Heart right ventricle (tissue), 16 donors: ENCODE data around the gene CYP27B1. TPM values are rescaled to one million over a fixed set of nuclear protein-coding genes. Genes with fewer than 3 reads are reported as not detected.
"Not testable (repeated sequence)": the region's sequence is repeated elsewhere in the genome, so short reads cannot be mapped to it uniquely, and the experiment has no call there.

ENCODE experiments used
- ATAC-seq, 8 donors: fragments of 200-7000 bp; cut with Tn5 transposase; one replicate each; pipeline ENCODE4 v1.9.1; 2020; ENCODE audit warnings: mild to moderate bottlenecking in 8 of 8, moderate library complexity in 8 of 8, moderate number of reproducible peaks in 1 of 8
- DNase-seq, 2 donors: peaks; one replicate each; pipeline ENCODE4 v3.0.0-alpha.2; 2020
- H3K27ac ChIP-seq, 10 donors: fragments of 200-600 bp; sonication (generic) in 2 of 10; one replicate each; pipeline versions ENCODE4 v1.5.0 to v1.8.0; 2020 to 2022; ENCODE audit warnings: mild to moderate bottlenecking in 3 of 10
- H3K27me3 ChIP-seq, 7 donors: fragments of 200-600 bp; one replicate each; pipeline ENCODE4 v1.8.0; 2021 to 2022; ENCODE audit warnings: mild to moderate bottlenecking in 2 of 7
- H3K36me3 ChIP-seq, 9 donors: fragments of 200-600 bp; sonication (generic) in 1 of 9; one replicate each; pipeline versions ENCODE4 v1.5.0 to v1.8.0; 2020 to 2022; ENCODE audit warnings: mild to moderate bottlenecking in 2 of 9
- H3K4me1 ChIP-seq, 9 donors: fragments of 200-600 bp; sonication (generic) in 1 of 9; one replicate each; pipeline versions ENCODE4 v1.5.0 to v1.8.0; 2020 to 2022; ENCODE audit warnings: mild to moderate bottlenecking in 4 of 9
- H3K4me3 ChIP-seq, 10 donors: fragments of 200-600 bp; sonication (generic) in 2 of 10; one replicate each; pipeline versions ENCODE4 v1.5.0 to v1.8.0; 2020 to 2022; ENCODE audit warnings: mild to moderate bottlenecking in 7 of 10, moderate library complexity in 2 of 10
- H3K9me3 ChIP-seq, 11 donors: fragments of 200-600 bp in 10 of 11; sonication (generic) in 2 of 11; one replicate each; pipeline versions ENCODE4 v1.5.0 to v1.8.0; 2013 to 2022; ENCODE audit warnings: mild to moderate bottlenecking in 2 of 11, control low read depth in 1 of 11, moderate library complexity in 1 of 11
- CTCF ChIP-seq, 9 donors: fragments of 200-600 bp; sonication (generic) in 2 of 9; IDR thresholded peaks; one replicate each; pipeline versions ENCODE4 v1.5.0 to v1.8.0; 2021 to 2022; ENCODE audit warnings: antibody characterized with exemption in 9 of 9, mild to moderate bottlenecking in 5 of 9, moderate library complexity in 1 of 9
- WGBS, 2 donors: extraction: QIAGEN DNeasy Blood & Tissue Kit; methylation state at CpG; one replicate each; pipeline ENCODE4 v1.1.7; 2013; ENCODE audit warnings: inconsistent platforms in 1 of 2; 5-methylcytosine and 5-hydroxymethylcytosine counted together
- intact Hi-C, 10 donors: fragments of 100-400 bp; cut with DNase I; formaldehyde crosslinking; loops; one replicate each; pipeline versions ENCODE4 v1.11.1 to v1.14.2; 2022
- microRNA-seq, 2 donors: library from miRNA; unstranded; fragments of <30 nt; microRNA quantifications; one replicate each; pipeline ENCODE4 v1.2.0, GENCODE V29; 2021
- polyA plus RNA-seq, 2 donors: library from polyadenylated mRNA; stranded (reverse); fragments of 200-250 nt; gene quantifications; one replicate each; pipeline ENCODE4 v1.2.3, GENCODE V29; 2013
- total RNA-seq, 10 donors: library from RNA; stranded (reverse); fragmentation: NEBNext Ultra II Directional in 3 of 10; extraction: Animal tissue kit (Norgen Biotek cat#: 25700) in 3 of 10; gene quantifications; one replicate each; pipeline versions ENCODE4 v1.2.1 to v1.2.4, GENCODE V29; 2021 to 2023
- donor health status: Arrhythmogenic right ventricular cardiomyopathy.
- donor health status: ischemic (EF 13 %, LVEDD 7.1; RV severe dilation, severe dysfunction).
- donor health status: healthy with polysubstance abuse.
- donor health status: DM: no; HTN: yes; CAD: no.
- donor health status: DM: no; HTN: no; CAD: no.
- donor health status: ischemic (EF 25% LVEDD 6.9; RV normal size, moderate dysfunction).
- donor health status: ischemic (EF 25% LVEDD 5.7; RV mildly dilated, moderate dysfunction).
- donor health status: healthy.
- donor health status: DM: yes; HTN: yes; CAD: no.
- donor health status: Ischemic cardiomyopathy.
- donor health status: ischemic (EF 35%, LVEDD 5.7; RV mildly dilated, moderate dysfunction).
- donor health status: nonischemic (EF 11% LVEDD 7.7; RV severe dilation, severe dysfunction).
- donor health status: DM: yes; HTN: yes; CAD: no.
- donor health status: PGD.
- donor health status: ischemic (EF 29% LVEDD 5.4; RV normal size, mild dysfunction).
- donor health status: nonischemic (EF 23%, LVEDD 6.1; RV moderate dilation, normal function).

CYP27B1 gene
- total and polyA plus RNA-seq, 12 donors, result 0.14 to 0.95 (median 0.81) TPM; not detected in 9

- ATAC-seq (no peak), DNase-seq (no peak)
- peaks cover 0 to 100% (median 51%) of the 10 kb centered on the region in 9 donors for H3K36me3 ChIP-seq
- no peaks in the 10 kb centered on the region for H3K4me1 ChIP-seq
- no peak for TF ChIP-seq CTCF (IDR thresholded peaks at IDR 0.05)
- H3K4me3 ChIP-seq, result no peak overlapping the region
- intact Hi-C loops, result no loop called here
- 89 to 96% methylated on average over 12 of the region's 12 CpGs for WGBS, 2 donors
- no peak overlapping the region for H3K27ac ChIP-seq
- H3K27me3 ChIP-seq, result no peaks in the 10 kb centered on the region
- H3K9me3 ChIP-seq, result peaks cover 0 to 4% (median 0%) of the 10 kb centered on the region in 11 donors
Measured at GRCh38 chr12:57715786-57716185, 51.1 kb downstream of the CYP27B1 start.

GRCh38 chr12:57715036-57715748 lies 51.7 kb downstream of the CYP27B1 start:
- WGBS, 2 donors, result 95 to 97% methylated on average over 6 of the region's 6 CpGs
- H3K9me3 ChIP-seq, ATAC-seq, H3K27me3 ChIP-seq, H3K4me1 ChIP-seq, DNase-seq, intact Hi-C loops, H3K27ac ChIP-seq, H3K4me3 ChIP-seq: not testable (repeated sequence)
- H3K36me3 ChIP-seq, result peaks cover 0 to 99% (median 46%) of the 10 kb centered on the region in 9 donors

GRCh38 chr12:57713209-57713608 lies 53.7 kb downstream of the CYP27B1 start:
- no peak for TF ChIP-seq CTCF (IDR thresholded peaks at IDR 0.05)
- Histone ChIP-seq H3K27ac (no peak overlapping the region), H3K27me3 (no peaks in the 10 kb centered on the region), H3K36me3 (peaks cover 0 to 97% (median 29%) of the 10 kb centered on the region in 9 donors), H3K4me3 (no peak overlapping the region), H3K9me3 (peaks cover 0 to 4% (median 0%) of the 10 kb centered on the region in 11 donors), H3K4me1 (no peaks in the 10 kb centered on the region)
- DNase-seq (no peak), ATAC-seq (no peak)
- 90 to 93% methylated on average over 5 of the region's 5 CpGs for WGBS, 2 donors
- intact Hi-C loops, result no loop called here

GRCh38 chr12:57712701-57713100 lies 54.2 kb downstream of the CYP27B1 start:
- ATAC-seq (no peak), DNase-seq (no peak)
- 93 to 95% methylated on average over 3 of the region's 3 CpGs for WGBS, 2 donors
- Histone ChIP-seq H3K4me3 (no peak overlapping the region), H3K27me3 (no peaks in the 10 kb centered on the region), H3K27ac (no peak overlapping the region), H3K9me3 (peaks cover 0 to 4% (median 0%) of the 10 kb centered on the region in 11 donors), H3K4me1 (no peaks in the 10 kb centered on the region), H3K36me3 (peaks cover 0 to 97% (median 24%) of the 10 kb centered on the region in 9 donors)
- intact Hi-C loops, result no loop called here
- TF ChIP-seq CTCF (IDR thresholded peaks at IDR 0.05), result no peak

Small RNA genes within 50 kb of the gene (microRNA-seq; reads per million reads assigned to microRNA genes)
- gene MIR6759, result 0 reads per million in 2 donors

Other genes starting within 250 kb of the CYP27B1 start
- gene DDIT3, start 246.6 kb downstream of the CYP27B1 start, total RNA-seq, result 10 to 100 TPM; 11.2 to 34.1 (median 22.0) TPM
- 100 to 1,000 TPM in 1 of 2 donors, 10 to 100 TPM in 1; 65.2 to 106 TPM for gene DDIT3, start 246.6 kb downstream of the CYP27B1 start, polyA plus RNA-seq
- 10 to 100 TPM; 22.8 to 46.9 (median 33.5) TPM for gene MBD6, start 244.3 kb downstream of the CYP27B1 start, total RNA-seq
- gene MBD6, start 244.3 kb downstream of the CYP27B1 start, polyA plus RNA-seq, result 10 to 100 TPM in 1 of 2 donors, 1 to 10 TPM in 1; 8.8 to 35.4 TPM
- gene DCTN2, start 219.9 kb downstream of the CYP27B1 start, total RNA-seq, result 100 to 1,000 TPM in 5 of 10 donors, 10 to 100 TPM in 5; 82.9 to 116 (median 101) TPM
- gene DCTN2, start 219.9 kb downstream of the CYP27B1 start, polyA plus RNA-seq, result 100 to 1,000 TPM in 1 of 2 donors, 10 to 100 TPM in 1; 45.9 to 174 TPM
- under 1 TPM in 5 of 10 donors, not detected in 5; 0.05 to 0.29 (median 0.07) TPM for gene KIF5A, start 217.0 kb downstream of the CYP27B1 start, total RNA-seq
- under 1 TPM; 0.06 to 0.07 TPM for gene KIF5A, start 217.0 kb downstream of the CYP27B1 start, polyA plus RNA-seq
- 10 to 100 TPM in 9 of 10 donors, 1 to 10 TPM in 1; 9.6 to 17.2 (median 14.7) TPM for gene PIP4K2C, start 175.9 kb downstream of the CYP27B1 start, total RNA-seq
- gene PIP4K2C, start 175.9 kb downstream of the CYP27B1 start, polyA plus RNA-seq, result 10 to 100 TPM in 1 of 2 donors, 1 to 10 TPM in 1; 5.8 to 13.6 TPM
- gene DTX3, start 162.3 kb downstream of the CYP27B1 start, total RNA-seq, result 10 to 100 TPM; 16.9 to 30.2 (median 22.2) TPM
- gene DTX3, start 162.3 kb downstream of the CYP27B1 start, polyA plus RNA-seq, result 10 to 100 TPM; 20.9 to 58.2 TPM
- gene ARHGEF25, start 155.6 kb downstream of the CYP27B1 start, total RNA-seq, result 10 to 100 TPM in 3 of 10 donors, 1 to 10 TPM in 7; 5.0 to 17.6 (median 7.5) TPM
- 10 to 100 TPM; 13.1 to 49.2 TPM for gene ARHGEF25, start 155.6 kb downstream of the CYP27B1 start, polyA plus RNA-seq
- gene B4GALNT1, start 133.9 kb downstream of the CYP27B1 start, total RNA-seq, result 1 to 10 TPM; 2.0 to 9.3 (median 5.5) TPM
- 1 to 10 TPM; 2.4 to 5.3 TPM for gene B4GALNT1, start 133.9 kb downstream of the CYP27B1 start, polyA plus RNA-seq
- 100 to 1,000 TPM in 7 of 10 donors, 10 to 100 TPM in 3; 84.9 to 181 (median 113) TPM for gene OS9, start 72.9 kb downstream of the CYP27B1 start, total RNA-seq
- 100 to 1,000 TPM in 1 of 2 donors, 10 to 100 TPM in 1; 96.9 to 173 TPM for gene OS9, start 72.9 kb downstream of the CYP27B1 start, polyA plus RNA-seq
- gene AGAP2, start 28.3 kb downstream of the CYP27B1 start, total RNA-seq, result 10 to 100 TPM in 2 of 10 donors, 1 to 10 TPM in 8; 3.4 to 13.1 (median 6.6) TPM
- 10 to 100 TPM in 1 of 2 donors, 1 to 10 TPM in 1; 5.3 to 17.3 TPM for gene AGAP2, start 28.3 kb downstream of the CYP27B1 start, polyA plus RNA-seq
- 10 to 100 TPM; 21.1 to 37.4 (median 26.9) TPM for gene TSPAN31, start 22.0 kb downstream of the CYP27B1 start, total RNA-seq
- 10 to 100 TPM; 29.8 to 36.6 TPM for gene TSPAN31, start 22.0 kb downstream of the CYP27B1 start, polyA plus RNA-seq
- gene CDK4, start 14.8 kb downstream of the CYP27B1 start, total RNA-seq, result 10 to 100 TPM; 37.0 to 74.0 (median 52.0) TPM
- 10 to 100 TPM; 21.7 to 61.7 TPM for gene CDK4, start 14.8 kb downstream of the CYP27B1 start, polyA plus RNA-seq
- gene MARCHF9, start 12.0 kb downstream of the CYP27B1 start, total RNA-seq, result 10 to 100 TPM; 11.2 to 15.0 (median 13.3) TPM
- gene MARCHF9, start 12.0 kb downstream of the CYP27B1 start, polyA plus RNA-seq, result 10 to 100 TPM; 14.5 to 20.7 TPM
- gene METTL1, start 5.0 kb upstream of the CYP27B1 start, total RNA-seq, result 10 to 100 TPM in 2 of 10 donors, 1 to 10 TPM in 8; 5.6 to 15.0 (median 7.9) TPM
- 10 to 100 TPM; 10.9 to 29.4 TPM for gene METTL1, start 5.0 kb upstream of the CYP27B1 start, polyA plus RNA-seq
- gene EEF1AKMT3, start 5.5 kb upstream of the CYP27B1 start, total RNA-seq, result 1 to 10 TPM; 1.1 to 2.6 (median 1.6) TPM
- 1 to 10 TPM; 1.1 to 1.2 TPM for gene EEF1AKMT3, start 5.5 kb upstream of the CYP27B1 start, polyA plus RNA-seq
- 10 to 100 TPM; 41.2 to 70.6 (median 52.6) TPM for gene TSFM, start 15.7 kb upstream of the CYP27B1 start, total RNA-seq
- 10 to 100 TPM; 22.9 to 58.0 TPM for gene TSFM, start 15.7 kb upstream of the CYP27B1 start, polyA plus RNA-seq
- gene AVIL, start 51.7 kb upstream of the CYP27B1 start, total RNA-seq, result 1 to 10 TPM in 9 of 10 donors, under 1 TPM in 1; 1.00 to 2.9 (median 1.7) TPM
- 1 to 10 TPM; 1.3 to 8.4 TPM for gene AVIL, start 51.7 kb upstream of the CYP27B1 start, polyA plus RNA-seq
- gene CTDSP2, start 79.7 kb upstream of the CYP27B1 start, total RNA-seq, result 100 to 1,000 TPM in 2 of 10 donors, 10 to 100 TPM in 8; 76.4 to 138 (median 86.3) TPM
- 10 to 100 TPM; 31.2 to 31.7 TPM for gene CTDSP2, start 79.7 kb upstream of the CYP27B1 start, polyA plus RNA-seq
- gene ATP23, start 174.5 kb upstream of the CYP27B1 start, total RNA-seq, result 1 to 10 TPM; 2.8 to 8.5 (median 6.4) TPM
- 10 to 100 TPM in 1 of 2 donors, 1 to 10 TPM in 1; 6.8 to 11.3 TPM for gene ATP23, start 174.5 kb upstream of the CYP27B1 start, polyA plus RNA-seq